K562 (cell line): ENCODE measurements around the gene SIGLEC9. TPM values are rescaled to one million over a fixed set of nuclear protein-coding genes. Genes with fewer than 3 reads are reported as not detected.

Experiments
- CBFA2T3 ChIP-seq: fragments of 450-650 bp; IDR thresholded peaks from 2 replicates; pipeline ENCODE4 v1.6.1; 2017
- CBFB ChIP-seq: sonication (generic); formaldehyde crosslinking; IDR thresholded peaks from 2 replicates; pipeline ENCODE4 v1.4.0; 2020; ENCODE audit warnings: mild to moderate bottlenecking, missing genetic modification reagents
- CHCHD3 ChIP-seq: fragments of 250-450 bp; sonication (Bioruptor Pico); IDR thresholded peaks from 2 replicates; pipeline ENCODE4 v2.1.2; 2022; ENCODE audit warnings: mild to moderate bottlenecking
- CREB3L1 ChIP-seq: fragments of 450-650 bp; IDR thresholded peaks from 2 replicates; pipeline ENCODE4 v1.6.1; 2014; ENCODE audit warnings: low read depth, mild to moderate bottlenecking, moderate library complexity, borderline replicate concordance
- ELF2 ChIP-seq: fragments of 250-450 bp; sonication (Bioruptor Pico); IDR thresholded peaks from 2 replicates; pipeline ENCODE4 v1.5.0; 2021; ENCODE audit warnings: mild to moderate bottlenecking
- EP300 ChIP-seq: IDR thresholded peaks from 2 replicates; pipeline ENCODE4 v1.6.1; 2012; ENCODE audit warnings: low read length, improper control_type of control experiment
- HDAC2 ChIP-seq: fragments of 450-650 bp; IDR thresholded peaks from 2 replicates; pipeline ENCODE4 v1.6.1; 2016; ENCODE audit warnings: mild to moderate bottlenecking
- HDGF ChIP-seq: fragments of 450-650 bp; IDR thresholded peaks from 2 replicates; pipeline ENCODE4 v1.6.1; 2016
- HMGN3 ChIP-seq: IDR thresholded peaks from 2 replicates; pipeline ENCODE4 v1.6.1; 2011; ENCODE audit warnings: borderline replicate concordance, low read depth, mild to moderate bottlenecking, mixed read lengths, low read length; ENCODE audit not compliant: insufficient read length; ENCODE audit errors: extremely low read depth
- HNRNPK ChIP-seq: fragments of 200-400 bp; formaldehyde crosslinking; IDR thresholded peaks from one replicate; pipeline ENCODE4 v1.6.1; 2018; ENCODE audit warnings: mild to moderate bottlenecking, low read depth, low read length; ENCODE audit not compliant: poor library complexity, severe bottlenecking
- HOMEZ ChIP-seq: fragments of 250-450 bp; sonication (Bioruptor Pico); IDR thresholded peaks from 2 replicates; pipeline ENCODE4 v1.4.0; 2020; ENCODE audit warnings: mild to moderate bottlenecking, moderate library complexity
- ILF3 ChIP-seq: fragments of 450-650 bp; IDR thresholded peaks from 2 replicates; pipeline ENCODE4 v1.6.1; 2018; ENCODE audit warnings: antibody characterized with exemption, mild to moderate bottlenecking, moderate library complexity, borderline replicate concordance
- JUND ChIP-seq, 2 experiments: IDR thresholded peaks; 2 replicates in 1 of 2; 3 replicates in 1 of 2; pipeline ENCODE4 v1.6.1; 2011; ENCODE audit warnings: borderline replicate concordance in 2 of 2, low read depth in 2 of 2, low read length in 2 of 2, improper control_type of control experiment in 1 of 2, missing biosample characterization in 1 of 2, missing genetic modification characterization in 1 of 2, missing genetic modification reagents in 1 of 2
- KAT2B ChIP-seq: IDR thresholded peaks from one replicate; pipeline ENCODE4 v1.6.1; 2012; ENCODE audit warnings: low read depth, mild to moderate bottlenecking, control low read depth, inconsistent platforms, low read length, moderate library complexity
- MAFK ChIP-seq: IDR thresholded peaks from 2 replicates; pipeline ENCODE4 v1.6.1; 2011; ENCODE audit warnings: low read length, improper control_type of control experiment
- MLLT1 ChIP-seq, 2 experiments: fragments of 450-650 bp; IDR thresholded peaks; 2 replicates each; pipeline ENCODE4 v1.6.1; 2016
- NBN ChIP-seq: fragments of 450-650 bp; IDR thresholded peaks from 2 replicates; pipeline ENCODE4 v1.6.1; 2016; ENCODE audit warnings: low read depth, mild to moderate bottlenecking
- NCOR1 ChIP-seq: fragments of 450-650 bp; IDR thresholded peaks from 2 replicates; pipeline ENCODE4 v1.6.1; 2016; ENCODE audit warnings: mild to moderate bottlenecking, moderate library complexity
- NEUROD1 ChIP-seq: fragments of 150-350 bp; IDR thresholded peaks from 2 replicates; pipeline ENCODE4 v1.6.1; 2014; ENCODE audit warnings: borderline replicate concordance, low read length, low read depth; ENCODE audit not compliant: partially characterized antibody
- PYGO2 ChIP-seq: fragments of 450-650 bp; IDR thresholded peaks from 2 replicates; pipeline ENCODE4 v1.6.1; 2016; ENCODE audit warnings: mild to moderate bottlenecking, missing genetic modification characterization, moderate library complexity, missing compliant biosample characterization
- RFX7 ChIP-seq: fragments of 250-450 bp; sonication (Bioruptor Pico); IDR thresholded peaks from 2 replicates; pipeline ENCODE4 v1.5.1; 2021; ENCODE audit warnings: mild to moderate bottlenecking
- SMARCA4 ChIP-seq: fragments of 450-650 bp; IDR thresholded peaks from 2 replicates; pipeline ENCODE4 v1.6.1; 2016
- SRSF7 ChIP-seq: fragments of 200-400 bp; formaldehyde crosslinking; optimal IDR thresholded peaks from 2 replicates; pipeline ENCODE3; 2017; ENCODE audit warnings: mild to moderate bottlenecking, low read depth, low read length
- ZNF384 ChIP-seq: IDR thresholded peaks from 2 replicates; pipeline ENCODE4 v1.6.1; 2012; ENCODE audit warnings: low read depth, low read length, improper control_type of control experiment
- ZNF436 ChIP-seq: fragments of 250-450, 450-650 bp; sonication (Bioruptor Pico); formaldehyde crosslinking; IDR thresholded peaks from 2 replicates; pipeline ENCODE4 v1.7.0; 2020; ENCODE audit warnings: mild to moderate bottlenecking
- ZNF778 ChIP-seq: fragments of 450-650 bp; formaldehyde crosslinking; IDR thresholded peaks from 2 replicates; pipeline ENCODE4 v1.4.0; 2020; ENCODE audit warnings: mild to moderate bottlenecking, moderate library complexity
- polyA plus RNA-seq, 8 experiments: library from polyadenylated mRNA; depleted of rRNA in 4 of 8; stranded (reverse) in 5 of 8; unstranded in 3 of 8; fragments of >200 nt; fragmentation: Nextera tagmentation in 2 of 8; fragmentation: Illumina TruSeq in 1 of 8; extraction: Ambion mirVana in 2 of 8; extraction: Trizol in 1 of 8; gene quantifications; 2 replicates each; pipeline versions ENCODE4 v1.2.1 to v1.2.3, GENCODE V29; 2011 to 2014; ENCODE audit warnings: inconsistent platforms in 1 of 8, missing spikeins in 1 of 8
- total RNA-seq, 7 experiments: library from RNA; depleted of rRNA in 6 of 7; stranded (reverse); fragments of >200 nt in 6 of 7; fragmentation: Illumina TruSeq in 2 of 7; extraction: Trizol in 2 of 7; gene quantifications; 2 replicates each; pipeline versions ENCODE4 v1.2.1 to v1.2.3, GENCODE V29; 2011 to 2021; ENCODE audit warnings: low replicate concordance in 1 of 7

SIGLEC9 gene
- total and polyA plus RNA-seq, 9 of the 15 experiments (the other 6 are each of a cell fraction or from before 2014, with no cell fraction given) = 0.09 to 0.34 (median 0.22) TPM; not detected in 4

GRCh38 chr19:51122112-51122981 is 2.4 kb upstream of the SIGLEC9 start (continued):
- TF ChIP-seq MLLT1 (IDR thresholded peaks at IDR 0.05) = no peak
- TF ChIP-seq HDGF = no peak
- TF ChIP-seq ZNF384 = peak; percentile 90
- TF ChIP-seq CBFB (CRISPR knock-in tag) = no peak
- no peak for TF ChIP-seq NEUROD1
- no peak for TF ChIP-seq EP300
- no peak for TF ChIP-seq ELF2 (CRISPR knock-in tag)
- TF ChIP-seq CBFA2T3 = no peak
- TF ChIP-seq PYGO2 (tag) = no peak
- no peak for TF ChIP-seq ZNF778 (CRISPR knock-in tag)
- TF ChIP-seq NBN = no peak
- no peak for TF ChIP-seq CREB3L1
- no peak for TF ChIP-seq CHCHD3 (CRISPR knock-in tag)
- 0 out of 2 replicates have a peak, but pooled peaks have one; percentile 20 for TF ChIP-seq SMARCA4
- TF ChIP-seq HOMEZ (CRISPR knock-in tag) = no peak
- TF ChIP-seq HDAC2 = no peak
- no peak for TF ChIP-seq HNRNPK
- TF ChIP-seq MAFK = no peak
- no peak for TF ChIP-seq SRSF7
- TF ChIP-seq RFX7 (CRISPR knock-in tag) = no peak
- no peak for TF ChIP-seq KAT2B
- TF ChIP-seq NCOR1 = no peak
- no peak for TF ChIP-seq HMGN3
- TF ChIP-seq ILF3 = no peak
- peak; percentile 53; the same call in 1 of the 2 replicates for TF ChIP-seq JUND (IDR thresholded peaks at IDR 0.05; ENCODE audit: borderline replicate concordance, low read depth, low read length)
- no peak for TF ChIP-seq JUND (tag; IDR thresholded peaks at IDR 0.05; ENCODE audit: borderline replicate concordance, low read depth, low read length)
- no peak for TF ChIP-seq ZNF436
